ENCODE results near the gene GNG13. TPM values are rescaled to one million over a fixed set of nuclear protein-coding genes. Genes with fewer than 3 reads are reported as not detected.
"Not testable (repeated sequence)": the region's sequence is repeated elsewhere in the genome, so short reads cannot be mapped to it uniquely, and the experiment has no call there.

The GNG13 gene
- total and polyA plus RNA-seq, 12 donors = not detected

DNA sequence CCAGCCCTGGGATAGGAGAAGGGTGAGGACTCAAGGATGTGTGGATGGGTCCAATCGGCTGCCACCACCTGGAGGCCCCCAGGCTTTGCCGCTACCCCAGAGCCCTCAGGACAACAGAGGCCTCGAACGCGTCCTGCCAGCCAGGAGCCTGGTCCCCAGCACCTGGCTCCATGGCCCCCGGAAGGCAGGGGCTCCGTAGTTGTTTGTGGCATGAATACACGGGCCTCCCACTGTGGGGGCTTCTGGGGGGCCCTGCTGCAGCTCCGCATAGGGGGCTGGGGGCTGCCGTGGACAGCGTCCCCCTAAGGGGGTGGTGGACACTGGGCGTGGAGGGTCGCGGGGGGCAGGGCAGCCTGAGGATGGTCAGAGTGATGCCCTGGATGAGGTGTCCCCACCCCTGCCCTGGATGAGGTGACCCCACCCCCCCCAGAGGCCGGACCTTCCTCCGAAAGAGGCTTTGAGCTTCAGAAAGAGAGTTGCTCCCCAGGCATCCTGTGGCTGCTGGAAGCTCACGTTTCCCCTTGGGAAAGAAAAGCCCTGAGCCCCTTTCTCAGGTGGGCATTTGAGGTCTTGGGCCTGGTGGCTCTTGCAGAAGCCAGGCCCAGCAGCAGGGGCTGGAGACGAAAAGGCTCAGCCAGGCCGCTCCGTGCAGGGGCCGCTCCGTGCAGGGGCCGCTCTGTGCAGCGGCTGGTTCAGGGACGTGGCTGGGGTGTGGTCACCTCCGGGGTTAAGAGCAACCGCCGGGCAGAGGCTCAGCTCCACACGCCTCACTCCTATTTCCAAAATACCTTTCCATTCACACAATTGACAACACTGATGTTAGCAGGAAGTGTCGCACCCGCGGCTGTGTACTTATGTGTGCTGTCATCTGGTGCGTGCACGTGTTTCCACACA is 40.3 kb upstream of the GNG13 start:
- no peak overlapping the region for H3K4me3 ChIP-seq
- 75 to 83% (median 79%) methylated on average over 10 to 34 of the region's 34 CpGs for WGBS, 4 donors
- H3K27me3 ChIP-seq = peaks cover 12% of the 10 kb centered on the region
- TF ChIP-seq, protein P1, sequence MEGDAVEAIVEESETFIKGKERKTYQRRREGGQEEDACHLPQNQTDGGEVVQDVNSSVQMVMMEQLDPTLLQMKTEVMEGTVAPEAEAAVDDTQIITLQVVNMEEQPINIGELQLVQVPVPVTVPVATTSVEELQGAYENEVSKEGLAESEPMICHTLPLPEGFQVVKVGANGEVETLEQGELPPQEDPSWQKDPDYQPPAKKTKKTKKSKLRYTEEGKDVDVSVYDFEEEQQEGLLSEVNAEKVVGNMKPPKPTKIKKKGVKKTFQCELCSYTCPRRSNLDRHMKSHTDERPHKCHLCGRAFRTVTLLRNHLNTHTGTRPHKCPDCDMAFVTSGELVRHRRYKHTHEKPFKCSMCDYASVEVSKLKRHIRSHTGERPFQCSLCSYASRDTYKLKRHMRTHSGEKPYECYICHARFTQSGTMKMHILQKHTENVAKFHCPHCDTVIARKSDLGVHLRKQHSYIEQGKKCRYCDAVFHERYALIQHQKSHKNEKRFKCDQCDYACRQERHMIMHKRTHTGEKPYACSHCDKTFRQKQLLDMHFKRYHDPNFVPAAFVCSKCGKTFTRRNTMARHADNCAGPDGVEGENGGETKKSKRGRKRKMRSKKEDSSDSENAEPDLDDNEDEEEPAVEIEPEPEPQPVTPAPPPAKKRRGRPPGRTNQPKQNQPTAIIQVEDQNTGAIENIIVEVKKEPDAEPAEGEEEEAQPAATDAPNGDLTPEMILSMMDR (IDR thresholded peaks at IDR 0.05) = no peak
- no peak for TF ChIP-seq POLR2A (IDR thresholded peaks at IDR 0.05)
- intact Hi-C loops (cut with DNase I) = no loop called here
- no peaks in the 10 kb centered on the region for H3K9me3 ChIP-seq (replicated peaks in 1 of 3)
- no peak overlapping the region for H3K27ac ChIP-seq
- peak in 1 of 7 donors; percentile 2 for DNase-seq
- H3K4me1 ChIP-seq (replicated peaks in 1 of 2) = no peaks in the 10 kb centered on the region
- H3K36me3 ChIP-seq (replicated peaks in 1 of 2) = no peaks in the 10 kb centered on the region

DNA sequence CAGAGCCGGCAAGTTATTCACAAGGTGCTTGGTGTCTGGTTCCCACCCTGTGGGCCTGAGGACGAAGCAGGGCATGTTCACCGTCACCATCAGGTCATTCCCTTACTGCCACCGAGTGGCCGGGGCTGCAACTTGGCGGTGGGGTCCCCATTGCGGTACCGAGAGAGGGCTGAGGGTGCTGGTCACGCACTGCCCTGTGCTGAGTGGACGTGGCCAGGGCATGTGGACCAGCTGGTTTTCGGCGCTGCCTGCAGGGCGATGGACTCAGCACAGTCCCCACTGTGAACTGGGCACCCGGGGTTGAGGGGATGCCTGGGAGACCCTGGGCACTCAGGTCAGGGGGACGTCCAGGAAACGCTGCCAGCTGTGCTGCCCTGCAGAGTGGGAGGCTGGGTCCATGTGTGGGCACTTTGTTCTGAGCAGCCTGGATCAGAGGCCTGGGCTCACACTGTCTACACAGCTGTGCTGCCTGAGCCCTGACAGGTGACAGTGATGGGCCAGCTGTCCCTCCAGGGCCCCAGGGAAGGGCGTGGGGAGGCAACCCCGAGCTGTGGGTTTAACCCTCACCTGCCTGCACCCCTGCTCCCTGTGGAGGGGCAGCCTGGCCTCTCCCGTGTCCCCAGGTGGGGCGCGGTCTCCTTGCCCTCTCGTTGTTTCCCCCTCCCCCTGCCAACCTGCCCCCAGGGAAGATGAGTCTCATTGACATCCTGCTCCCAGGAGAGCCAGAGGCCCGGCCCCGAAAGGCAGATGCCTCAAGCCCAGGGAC is 39.3 kb upstream of the GNG13 start:
- no peaks in the 10 kb centered on the region for H3K9me3 ChIP-seq (replicated peaks in 1 of 3)
- 66 to 74% (median 69%) methylated on average over 8 to 24 of the region's 24 CpGs for WGBS, 4 donors
- DNase-seq = peak in 1 of 7 donors; percentile 3
- H3K27ac ChIP-seq = no peak overlapping the region
- no peaks in the 10 kb centered on the region for H3K4me1 ChIP-seq (replicated peaks in 1 of 2)
- no peak for TF ChIP-seq POLR2A (IDR thresholded peaks at IDR 0.05)
- TF ChIP-seq, protein P1 (IDR thresholded peaks at IDR 0.05) = no peak
- peaks cover 12% of the 10 kb centered on the region for H3K27me3 ChIP-seq
- no peak overlapping the region for H3K4me3 ChIP-seq
- intact Hi-C loops (cut with DNase I) = no loop called here
- no peaks in the 10 kb centered on the region for H3K36me3 ChIP-seq (replicated peaks in 1 of 2)

DNA sequence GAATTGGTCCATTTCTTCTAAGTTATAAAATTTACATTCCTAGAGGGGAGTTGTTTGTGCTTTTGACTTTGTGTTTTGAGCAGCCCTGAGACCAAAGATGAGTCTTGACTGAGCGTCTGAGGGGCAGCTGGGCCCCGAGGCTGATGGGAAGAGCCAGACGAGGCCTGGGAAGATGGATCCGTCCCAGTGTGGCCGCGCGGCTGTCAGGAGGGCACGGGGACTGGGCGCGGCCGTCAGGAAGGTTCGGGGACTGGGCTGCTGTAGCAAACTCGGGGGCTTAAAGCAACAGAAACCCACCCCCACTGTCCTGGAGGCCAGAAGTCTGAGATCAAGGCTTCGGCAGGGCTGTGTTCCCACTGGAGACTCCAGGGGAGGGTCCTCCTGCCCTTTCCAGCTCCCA is 38.2 kb upstream of the GNG13 start:
- DNase-seq = no peak
- H3K27ac ChIP-seq = no peak overlapping the region
- no peaks in the 10 kb centered on the region for H3K4me1 ChIP-seq (replicated peaks in 1 of 2)
- TF ChIP-seq POLR2A (IDR thresholded peaks at IDR 0.05) = no peak
- TF ChIP-seq, protein P1 (IDR thresholded peaks at IDR 0.05) = no peak
- H3K9me3 ChIP-seq (replicated peaks in 1 of 3) = no peaks in the 10 kb centered on the region
- no peaks in the 10 kb centered on the region for H3K36me3 ChIP-seq (replicated peaks in 1 of 2)
- no peak overlapping the region for H3K4me3 ChIP-seq
- intact Hi-C loops (cut with DNase I) = no loop called here
- 82 to 89% (median 83%) methylated on average over 7 to 14 of the region's 14 CpGs for WGBS, 4 donors
- H3K27me3 ChIP-seq = peaks cover 12% of the 10 kb centered on the region

DNA sequence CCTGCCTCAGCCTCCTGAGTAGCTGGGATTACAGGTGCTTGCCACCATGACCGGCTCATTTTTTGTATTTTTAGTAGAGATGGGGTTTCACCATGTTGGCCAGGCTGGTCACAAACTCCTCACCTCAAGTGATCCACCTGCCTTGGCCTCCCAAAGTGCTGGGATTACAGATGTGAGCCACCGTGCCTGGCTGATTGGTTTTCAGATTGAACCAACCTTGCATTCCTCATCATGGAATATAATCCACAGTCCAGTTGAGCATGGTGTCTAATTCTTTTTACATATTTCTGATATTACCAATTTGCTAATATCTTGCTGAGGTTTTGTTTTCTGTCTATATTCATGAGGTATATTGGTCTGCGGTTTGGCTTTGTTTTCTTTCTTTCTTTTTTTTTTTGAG is 36.3 kb upstream of the GNG13 start:
- H3K4me1 ChIP-seq (replicated peaks in 1 of 2); intact Hi-C loops (cut with DNase I); H3K27ac ChIP-seq; H3K9me3 ChIP-seq (replicated peaks in 1 of 3); H3K4me3 ChIP-seq; H3K27me3 ChIP-seq; DNase-seq; H3K36me3 ChIP-seq (replicated peaks in 1 of 2): not testable (repeated sequence)
- WGBS, 4 donors = 87 to 95% (median 93%) methylated on average over 3 of the region's 3 CpGs

Data from adrenal gland (tissue), 12 donors.